ENCODE results near the gene PROKR1.

DNA sequence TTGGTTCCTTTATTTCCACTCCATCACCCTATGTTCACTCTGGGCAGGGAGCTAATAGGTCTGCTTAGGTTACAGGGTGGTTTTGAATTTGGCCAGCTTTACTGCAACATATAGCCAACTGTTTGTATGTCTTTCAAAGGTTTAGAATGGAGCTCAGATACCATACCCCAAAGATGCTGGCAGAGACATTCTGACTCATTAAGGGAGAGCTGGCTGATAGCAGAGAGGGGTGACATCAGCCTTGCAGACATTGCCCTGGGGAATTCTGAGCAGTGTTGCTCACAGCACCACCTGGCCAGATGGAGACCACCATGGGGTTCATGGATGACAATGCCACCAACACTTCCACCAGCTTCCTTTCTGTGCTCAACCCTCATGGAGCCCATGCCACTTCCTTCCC lies 2.1 kb downstream of the PROKR1 start:
- TF ChIP-seq POLR2A (IDR thresholded peaks at IDR 0.05), result no peak
- TF ChIP-seq, protein P1, sequence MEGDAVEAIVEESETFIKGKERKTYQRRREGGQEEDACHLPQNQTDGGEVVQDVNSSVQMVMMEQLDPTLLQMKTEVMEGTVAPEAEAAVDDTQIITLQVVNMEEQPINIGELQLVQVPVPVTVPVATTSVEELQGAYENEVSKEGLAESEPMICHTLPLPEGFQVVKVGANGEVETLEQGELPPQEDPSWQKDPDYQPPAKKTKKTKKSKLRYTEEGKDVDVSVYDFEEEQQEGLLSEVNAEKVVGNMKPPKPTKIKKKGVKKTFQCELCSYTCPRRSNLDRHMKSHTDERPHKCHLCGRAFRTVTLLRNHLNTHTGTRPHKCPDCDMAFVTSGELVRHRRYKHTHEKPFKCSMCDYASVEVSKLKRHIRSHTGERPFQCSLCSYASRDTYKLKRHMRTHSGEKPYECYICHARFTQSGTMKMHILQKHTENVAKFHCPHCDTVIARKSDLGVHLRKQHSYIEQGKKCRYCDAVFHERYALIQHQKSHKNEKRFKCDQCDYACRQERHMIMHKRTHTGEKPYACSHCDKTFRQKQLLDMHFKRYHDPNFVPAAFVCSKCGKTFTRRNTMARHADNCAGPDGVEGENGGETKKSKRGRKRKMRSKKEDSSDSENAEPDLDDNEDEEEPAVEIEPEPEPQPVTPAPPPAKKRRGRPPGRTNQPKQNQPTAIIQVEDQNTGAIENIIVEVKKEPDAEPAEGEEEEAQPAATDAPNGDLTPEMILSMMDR (IDR thresholded peaks at IDR 0.05), result no peak
